HG03460 (cell line): Measurements from ENCODE around the gene SDR39U1.

Source experiments
- ATAC-seq: cut with Tn5 transposase; IDR thresholded peaks from one replicate; pipeline ENCODE4 v1.9.1; 2021; ENCODE audit not compliant: unreplicated experiment

The SDR39U1 gene

DNA sequence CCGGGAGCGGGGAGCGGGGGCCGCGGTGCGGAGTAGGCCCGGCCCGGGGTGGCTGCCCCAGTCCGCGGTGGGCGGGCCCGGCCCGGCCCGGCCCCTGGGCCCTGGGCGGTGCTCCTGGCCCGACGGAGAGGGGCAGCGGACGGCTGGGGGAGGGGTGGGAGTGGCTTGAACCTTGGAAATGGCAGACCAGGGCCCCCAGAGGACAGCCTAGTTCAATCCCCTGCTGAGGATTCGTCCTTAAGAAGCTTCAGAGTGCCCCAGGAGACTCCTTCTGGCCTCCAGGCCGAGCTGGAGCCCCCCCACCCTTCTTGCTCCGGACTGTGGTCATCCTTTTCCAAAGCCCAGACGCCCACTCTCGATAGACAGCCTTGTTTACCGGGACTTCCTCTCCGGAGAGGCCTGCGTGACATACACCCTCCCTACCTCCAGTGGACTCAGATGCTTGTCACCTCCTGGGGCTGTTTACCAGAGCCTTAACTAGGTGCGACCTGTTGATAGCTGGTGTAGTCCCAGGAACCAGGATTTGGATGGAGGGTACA is 12.4 kb downstream of the SDR39U1 start:
- peak; percentile 45 for ATAC-seq

DNA sequence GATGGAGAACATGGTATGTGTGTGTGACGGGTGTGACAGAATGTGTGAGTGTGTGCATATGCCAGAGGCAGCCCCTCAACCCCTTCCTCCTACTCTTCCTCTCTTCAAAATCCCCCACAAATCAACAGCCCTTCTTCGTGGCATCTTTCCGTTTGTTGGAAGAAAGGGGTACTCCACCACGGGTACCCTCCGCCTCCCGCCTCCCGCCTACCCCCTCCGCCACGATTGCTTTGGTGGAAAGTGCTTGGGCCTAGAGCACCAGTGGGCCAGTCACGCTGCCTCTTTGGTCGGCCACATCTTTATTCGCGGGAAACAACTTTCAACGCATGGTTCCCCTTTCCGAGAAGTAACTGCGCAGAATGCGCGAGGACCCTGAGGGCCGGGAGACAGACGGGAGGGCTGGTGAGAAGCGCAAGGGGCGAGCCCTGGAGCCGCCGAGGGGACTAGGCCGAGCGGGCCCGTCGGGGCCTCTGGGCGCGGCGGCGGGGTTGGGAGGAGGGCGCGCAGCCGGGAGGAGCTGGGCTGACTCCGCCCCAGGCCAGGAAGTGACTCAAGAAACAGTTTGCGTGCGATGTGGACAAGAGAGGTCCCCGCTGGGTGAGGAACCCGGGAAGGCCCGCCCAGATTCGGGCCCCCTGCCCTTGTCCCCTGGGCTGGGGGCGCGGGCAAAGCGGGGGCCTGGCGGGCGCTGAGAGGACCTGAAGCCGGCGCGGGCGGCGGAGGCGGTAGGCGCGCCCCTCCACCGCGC is 13.0 kb downstream of the SDR39U1 start, which contains the start of the genes CBLN3 and KHNYN:
CBLN3 (minus strand) TSS at position 274 of the 748 bp plus-strand sequence. CDS start 614 bp downstream, outside the sequence.
KHNYN (plus strand) TSS at position 560 of the 748 bp plus-strand sequence. CDS start 777 bp downstream, outside the sequence.
- ATAC-seq: peak; percentile 74

DNA sequence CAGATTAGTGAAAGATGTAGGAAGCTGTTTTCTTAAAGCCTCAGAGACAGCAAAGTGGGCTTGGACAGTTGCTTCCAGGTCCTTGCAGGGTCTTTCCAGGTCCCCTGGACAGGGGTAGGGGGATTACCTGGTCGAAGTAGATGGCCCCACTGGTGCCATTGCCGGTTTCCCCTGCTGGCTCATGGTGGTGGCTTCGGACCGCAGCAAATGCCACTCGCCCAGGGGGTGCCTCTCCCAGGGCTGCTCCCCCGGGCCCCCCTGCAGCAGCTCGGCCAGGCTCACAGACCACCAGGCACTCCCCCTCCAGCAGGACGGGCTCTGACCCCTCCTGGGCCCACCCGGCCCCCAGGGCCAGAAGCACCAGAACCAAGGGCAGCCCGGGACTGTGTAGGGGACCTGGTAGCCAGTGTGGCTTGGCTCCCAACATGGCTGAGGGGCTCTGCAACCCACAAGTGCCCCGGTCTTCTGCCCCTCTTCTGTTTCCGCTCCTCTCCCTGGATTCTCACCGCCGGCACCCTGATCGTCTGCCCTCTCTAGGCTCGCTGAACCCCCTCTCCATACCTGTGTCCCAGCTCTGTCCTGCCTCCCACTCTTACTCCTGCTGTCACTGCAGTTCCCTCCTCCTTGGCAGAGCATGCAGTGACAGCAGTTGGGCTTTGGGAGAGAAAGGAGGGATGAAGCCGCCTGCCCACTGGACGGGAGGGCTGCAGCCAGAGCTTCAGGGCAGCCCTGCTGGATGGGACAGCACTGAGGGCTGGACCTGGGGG is 13.8 kb downstream of the SDR39U1 start:
- ATAC-seq: no peak

DNA sequence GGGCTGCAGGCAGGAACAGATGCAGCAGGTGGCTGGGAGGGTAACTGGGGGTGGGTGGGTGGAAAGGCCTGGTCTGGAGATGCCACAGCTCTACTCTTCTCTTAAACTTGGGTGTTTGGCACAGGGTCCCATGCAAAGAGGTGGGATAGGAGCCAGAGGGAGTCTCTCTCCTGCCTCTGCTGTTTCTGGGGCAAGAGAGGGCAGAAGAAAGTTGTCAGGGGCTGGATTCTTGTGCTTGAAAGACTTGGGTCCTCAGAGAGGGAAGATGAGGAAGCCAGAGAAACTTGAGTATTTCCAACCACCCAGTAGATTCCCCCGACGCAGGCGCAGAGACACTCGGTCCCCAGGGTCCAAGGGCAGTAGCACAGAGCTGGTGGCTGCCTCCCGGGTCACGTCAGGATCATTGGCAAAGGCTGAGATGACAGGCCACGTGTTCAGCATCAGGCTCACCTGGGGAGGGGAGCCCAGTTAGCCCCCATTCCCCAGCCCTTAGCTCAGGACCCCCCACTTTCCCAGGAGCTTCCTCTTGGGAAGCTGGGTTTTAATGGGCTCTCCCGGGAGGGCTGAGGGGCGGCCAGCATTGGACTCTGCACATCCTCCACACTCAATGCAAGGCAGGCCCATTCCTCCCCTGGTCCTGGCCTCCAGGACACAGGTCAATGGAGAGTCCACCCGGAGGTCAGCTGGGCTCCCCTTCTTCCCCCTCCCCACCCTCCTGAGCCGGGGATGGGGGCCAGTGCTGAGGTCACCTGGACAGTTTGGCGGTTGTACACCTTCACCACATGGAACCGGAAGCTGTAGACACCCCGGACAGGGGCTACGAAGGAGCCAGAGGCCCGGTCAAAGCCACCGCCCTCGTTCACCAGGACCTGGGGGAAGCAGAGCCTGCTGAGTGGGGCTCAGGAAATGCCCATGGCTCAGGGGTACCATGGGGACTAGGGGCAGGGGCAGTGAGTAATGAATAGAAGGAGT is 14.8 kb downstream of the SDR39U1 start:
- no peak for ATAC-seq

DNA sequence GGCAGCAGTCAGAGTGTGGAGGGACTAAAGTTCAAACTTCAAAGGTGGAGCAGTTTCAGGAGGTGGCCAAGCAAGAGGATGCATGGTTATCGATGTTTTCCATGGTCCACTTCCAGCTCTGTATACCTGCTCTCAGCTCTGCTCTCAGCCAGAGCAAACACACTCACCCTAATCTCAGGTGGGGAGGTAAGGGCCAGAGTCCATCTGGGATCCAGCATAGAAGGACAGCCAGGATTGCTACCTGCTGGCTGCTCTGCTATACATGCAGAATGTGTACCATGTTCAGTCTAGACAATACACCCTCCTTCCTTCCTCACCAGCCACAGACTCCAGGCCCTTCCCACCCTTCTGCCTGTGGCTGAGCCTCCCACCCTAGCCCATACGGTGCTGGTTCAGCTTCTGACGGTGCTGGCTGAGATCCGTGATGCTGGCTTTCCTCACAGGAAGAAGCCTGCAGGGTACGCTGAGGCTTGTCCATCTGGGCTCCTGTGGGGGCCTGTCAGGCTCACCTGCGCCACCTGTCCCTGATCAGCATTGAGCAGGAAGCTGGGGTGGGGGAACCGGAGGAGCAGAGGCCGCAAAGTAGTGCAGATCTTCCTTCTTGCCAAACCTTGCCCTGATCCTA is 15.6 kb downstream of the SDR39U1 start:
- ATAC-seq: no peak

DNA sequence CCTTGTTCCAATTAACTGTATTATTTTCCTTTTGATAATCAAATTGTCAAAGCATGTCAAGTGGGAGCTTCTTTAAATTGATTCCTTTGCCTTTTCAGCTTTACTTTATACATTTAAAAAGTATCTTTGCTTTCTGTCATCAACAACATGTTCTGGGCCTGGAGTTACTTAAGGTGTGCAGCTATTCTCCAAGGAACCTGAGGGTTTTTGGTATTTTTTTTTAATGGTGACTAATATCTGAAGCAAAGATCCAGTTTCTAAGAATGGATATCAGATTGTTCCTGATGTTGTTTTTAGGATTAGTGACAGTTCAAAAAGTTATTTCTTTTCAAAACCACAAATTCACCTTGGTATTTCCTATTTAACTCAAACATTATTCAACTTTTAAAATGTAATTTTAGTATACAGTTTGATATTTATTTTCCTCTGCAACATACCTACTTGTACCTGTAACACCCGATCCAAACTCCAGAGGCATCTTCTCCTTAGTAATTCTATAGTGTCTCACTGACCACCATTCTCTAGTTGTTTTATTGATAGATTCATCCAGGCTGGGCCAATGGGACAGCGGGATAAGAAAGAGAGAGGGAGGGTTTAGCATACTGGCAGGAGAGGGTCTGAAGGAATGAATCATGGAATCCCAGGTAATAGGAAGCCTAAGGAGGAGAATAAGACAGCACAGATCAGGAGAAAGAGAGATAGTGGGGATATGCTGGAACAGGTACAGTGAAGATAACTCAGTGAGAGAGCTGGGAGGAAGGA is 16.2 kb downstream of the SDR39U1 start:
- no peak for ATAC-seq

DNA sequence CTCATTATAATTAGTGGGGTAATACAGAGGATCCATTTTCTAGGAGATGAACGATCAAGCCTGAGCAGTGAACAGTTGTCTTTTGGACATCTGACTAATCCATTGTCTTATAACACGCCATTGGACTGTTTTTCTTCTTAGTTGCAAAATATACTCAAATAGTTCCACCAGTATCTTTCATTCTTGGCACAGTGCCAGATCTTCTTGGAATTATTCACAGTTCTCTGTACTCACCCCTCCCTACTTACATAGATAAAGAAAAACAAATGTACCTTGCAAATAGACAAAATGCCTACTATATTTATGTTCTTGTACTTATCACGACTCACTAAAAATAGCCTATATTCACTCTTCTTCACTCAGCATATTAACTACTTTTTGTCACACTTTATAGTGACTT is 16.9 kb downstream of the SDR39U1 start:
- no peak for ATAC-seq

DNA sequence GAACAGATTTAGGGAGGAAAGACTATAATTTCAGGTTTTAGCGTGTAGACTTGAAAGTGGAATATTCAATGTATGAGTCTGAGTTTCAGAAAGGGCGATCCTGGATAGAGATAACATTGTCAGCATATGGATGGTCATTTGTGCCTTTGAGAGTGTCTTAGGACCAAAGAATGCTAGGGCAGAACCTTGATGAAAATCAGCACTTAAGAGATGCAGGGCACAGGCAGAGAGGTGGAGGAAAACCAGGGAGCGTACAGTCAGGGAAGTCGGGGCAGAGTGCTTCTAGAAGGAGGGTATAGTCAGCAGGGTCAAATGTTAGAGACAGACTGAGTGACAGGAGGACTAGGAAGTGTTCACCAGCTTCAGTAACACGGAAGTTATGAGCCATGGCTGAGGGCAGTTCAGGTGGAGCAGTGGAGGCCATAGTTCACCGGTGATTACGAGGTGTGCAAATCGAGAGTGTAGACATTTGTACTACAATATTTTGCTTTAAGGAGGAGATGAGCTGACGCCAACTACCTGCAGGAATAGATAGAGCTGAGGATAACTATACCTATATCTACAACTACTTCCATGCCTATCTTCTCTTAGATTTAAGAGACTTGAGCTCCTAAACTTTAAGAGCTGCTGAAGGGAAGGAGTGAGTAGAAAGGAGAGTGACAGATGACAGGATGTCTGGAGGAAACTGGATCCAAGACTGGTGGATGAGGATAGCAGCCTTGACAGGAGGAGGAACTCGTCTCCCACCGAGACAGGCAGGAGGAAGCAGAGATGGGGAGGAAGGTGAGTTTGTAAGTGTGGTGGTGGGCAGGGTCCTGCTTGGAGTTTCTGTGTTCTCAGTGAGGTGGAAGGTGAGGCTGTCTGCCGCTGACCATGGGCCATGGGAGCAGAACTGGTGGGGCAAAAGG is 19.6 kb downstream of the SDR39U1 start:
- ATAC-seq: no peak

DNA sequence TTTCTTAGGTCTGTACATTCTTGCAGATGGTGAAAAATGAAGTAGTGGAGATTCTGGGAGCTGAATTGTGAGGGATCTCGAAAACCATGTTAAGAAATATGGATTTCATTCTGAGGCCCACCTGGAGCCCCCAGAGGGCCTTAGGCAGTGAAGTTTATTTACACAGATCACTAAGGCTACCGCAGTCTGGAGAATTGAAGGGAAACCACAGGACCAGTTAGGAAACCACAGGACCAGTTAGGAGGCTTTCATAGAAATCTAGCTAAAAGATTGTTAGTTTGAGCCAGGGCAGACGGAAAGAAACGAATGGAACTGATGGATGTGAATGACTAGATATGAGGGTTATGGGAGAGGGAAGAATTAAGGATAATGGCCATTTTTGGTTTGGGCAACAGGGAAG is 20.3 kb downstream of the SDR39U1 start:
- no peak for ATAC-seq

DNA sequence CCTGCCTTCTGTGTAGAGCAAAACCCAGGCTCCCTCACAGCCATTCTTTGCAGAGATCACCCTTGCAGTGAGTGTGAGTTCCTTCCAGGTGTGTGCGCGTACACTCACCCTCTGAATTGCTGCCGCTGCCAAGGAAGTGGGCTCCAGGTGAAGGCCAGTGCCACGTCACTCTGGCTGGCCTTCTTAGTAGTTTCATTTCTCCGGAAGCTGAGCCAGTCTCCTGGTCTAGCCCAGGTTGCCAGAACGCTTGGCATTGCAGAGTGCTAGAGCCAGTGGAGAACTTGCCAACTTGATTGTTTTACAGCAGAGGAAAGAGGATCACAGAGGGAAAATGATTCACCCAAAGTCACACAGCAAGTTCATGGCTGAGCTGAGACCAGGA is 24.1 kb downstream of the SDR39U1 start:
- no peak for ATAC-seq

DNA sequence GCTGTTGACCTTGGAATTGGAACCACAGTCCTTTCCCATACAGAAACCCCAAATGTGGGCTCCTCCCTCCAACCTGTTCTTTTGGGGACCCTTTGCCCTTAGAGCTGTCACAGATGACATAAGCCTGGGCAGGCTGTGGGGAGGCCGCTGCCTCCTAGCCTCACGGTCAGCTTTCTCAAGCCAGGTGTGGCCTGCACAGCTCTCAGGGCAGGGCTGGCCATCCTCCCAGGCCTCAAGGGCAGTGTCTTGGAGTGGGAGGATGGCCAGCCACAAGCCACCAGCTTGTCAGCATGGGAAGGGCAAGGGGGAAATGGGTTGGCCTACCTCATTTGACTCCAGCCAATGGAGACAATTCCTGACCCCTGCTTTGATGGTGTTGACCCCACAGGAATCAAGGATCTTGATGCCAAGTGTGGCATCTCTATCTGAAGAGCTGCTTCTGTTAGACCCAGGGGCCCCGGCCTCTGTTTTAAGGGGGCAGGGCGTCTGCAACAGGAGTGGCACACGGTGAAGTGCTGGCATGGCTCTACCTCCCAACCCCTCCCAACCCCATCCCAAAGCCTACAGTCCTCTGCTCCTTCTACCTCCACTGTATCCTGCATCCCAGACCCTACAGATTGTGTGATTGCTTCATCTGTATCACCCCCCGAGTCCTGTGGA is 24.6 kb downstream of the SDR39U1 start:
- no peak for ATAC-seq

DNA sequence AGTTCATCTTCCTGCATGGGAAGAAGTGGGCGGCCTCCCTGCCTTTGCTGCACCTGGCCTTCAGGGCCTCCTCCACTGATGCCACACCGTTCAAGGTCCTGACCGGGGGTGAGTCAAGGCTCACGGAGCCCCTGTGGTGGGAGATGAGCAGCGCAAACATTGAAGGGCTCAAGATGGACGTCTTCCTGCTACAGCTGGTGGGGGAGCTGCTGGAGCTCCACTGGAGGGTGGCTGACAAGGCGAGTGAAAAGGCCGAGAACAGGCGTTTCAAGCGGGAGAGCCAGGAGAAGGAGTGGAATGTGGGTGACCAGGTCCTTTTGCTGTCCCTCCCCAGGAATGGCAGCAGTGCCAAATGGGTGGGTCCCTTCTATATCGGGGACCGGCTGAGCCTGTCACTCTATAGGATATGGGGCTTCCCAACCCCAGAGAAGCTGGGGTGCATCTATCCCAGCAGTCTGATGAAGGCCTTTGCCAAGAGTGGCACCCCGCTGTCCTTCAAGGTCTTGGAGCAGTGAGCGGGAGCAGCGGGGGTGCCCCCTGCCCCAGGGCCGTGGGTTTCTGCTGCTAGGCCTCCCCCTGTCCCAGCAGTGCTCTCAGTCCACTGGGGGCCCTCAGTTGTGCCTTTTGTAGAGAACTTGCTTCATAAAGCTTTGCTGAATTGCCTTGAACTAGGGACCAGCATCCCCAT is 25.5 kb downstream of the SDR39U1 start:
- no peak for ATAC-seq

DNA sequence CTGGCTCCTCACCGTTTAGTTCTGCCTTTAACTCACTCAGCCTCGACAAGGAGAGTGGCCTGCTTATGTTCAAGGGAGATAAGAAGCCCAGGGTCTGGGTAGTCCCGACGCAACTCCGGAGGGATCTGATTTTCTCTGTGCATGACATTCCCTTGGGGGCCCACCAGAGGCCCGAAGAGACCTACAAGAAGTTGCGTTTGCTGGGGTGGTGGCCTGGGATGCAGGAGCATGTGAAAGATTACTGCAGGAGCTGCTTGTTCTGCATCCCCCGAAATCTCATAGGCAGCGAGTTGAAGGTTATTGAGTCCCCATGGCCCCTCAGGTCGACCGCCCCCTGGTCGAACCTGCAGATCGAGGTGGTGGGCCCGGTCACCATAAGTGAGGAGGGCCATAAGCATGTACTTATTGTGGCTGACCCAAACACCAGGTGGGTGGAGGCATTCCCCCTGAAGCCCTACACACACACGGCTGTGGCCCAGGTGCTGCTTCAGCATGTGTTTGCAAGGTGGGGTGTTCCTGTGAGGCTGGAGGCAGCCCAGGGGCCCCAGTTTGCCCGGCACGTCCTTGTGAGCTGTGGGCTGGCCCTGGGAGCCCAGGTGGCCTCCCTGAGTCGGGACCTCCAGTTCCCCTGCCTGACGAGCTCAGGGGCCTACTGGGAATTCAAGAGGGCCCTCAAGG is 26.2 kb downstream of the SDR39U1 start:
- ATAC-seq: no peak

DNA sequence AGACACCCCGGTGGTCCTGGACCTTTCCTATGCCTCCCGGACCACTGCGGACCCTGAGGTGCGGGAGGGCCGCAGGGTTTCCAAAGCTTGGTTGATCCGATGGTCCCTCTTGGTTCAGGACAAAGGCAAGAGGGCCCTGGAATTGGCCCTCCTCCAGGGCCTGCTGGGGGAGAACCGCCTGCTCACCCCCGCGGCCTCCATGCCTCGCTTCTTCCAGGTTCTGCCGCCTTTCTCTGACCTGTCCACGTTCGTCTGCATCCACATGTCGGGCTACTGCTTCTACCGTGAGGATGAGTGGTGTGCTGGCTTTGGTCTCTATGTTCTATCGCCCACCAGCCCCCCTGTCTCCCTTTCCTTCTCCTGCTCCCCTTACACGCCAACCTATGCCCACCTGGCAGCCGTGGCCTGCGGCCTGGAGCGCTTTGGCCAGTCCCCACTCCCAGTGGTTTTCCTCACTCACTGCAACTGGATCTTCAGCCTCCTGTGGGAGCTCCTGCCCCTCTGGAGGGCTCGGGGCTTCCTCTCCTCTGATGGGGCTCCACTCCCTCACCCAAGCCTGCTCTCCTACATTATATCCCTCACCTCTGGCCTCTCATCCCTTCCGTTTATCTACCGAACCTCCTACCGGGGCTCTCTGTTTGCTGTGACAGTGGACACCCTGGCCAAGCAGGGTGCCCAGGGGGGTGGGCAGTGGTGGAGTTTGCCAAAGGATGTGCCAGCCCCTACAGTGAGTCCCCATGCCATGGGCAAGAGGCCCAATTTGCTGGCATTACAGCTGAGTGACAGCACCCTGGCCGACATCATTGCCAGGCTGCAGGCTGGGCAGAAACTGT is 26.9 kb downstream of the SDR39U1 start:
- no peak for ATAC-seq

DNA sequence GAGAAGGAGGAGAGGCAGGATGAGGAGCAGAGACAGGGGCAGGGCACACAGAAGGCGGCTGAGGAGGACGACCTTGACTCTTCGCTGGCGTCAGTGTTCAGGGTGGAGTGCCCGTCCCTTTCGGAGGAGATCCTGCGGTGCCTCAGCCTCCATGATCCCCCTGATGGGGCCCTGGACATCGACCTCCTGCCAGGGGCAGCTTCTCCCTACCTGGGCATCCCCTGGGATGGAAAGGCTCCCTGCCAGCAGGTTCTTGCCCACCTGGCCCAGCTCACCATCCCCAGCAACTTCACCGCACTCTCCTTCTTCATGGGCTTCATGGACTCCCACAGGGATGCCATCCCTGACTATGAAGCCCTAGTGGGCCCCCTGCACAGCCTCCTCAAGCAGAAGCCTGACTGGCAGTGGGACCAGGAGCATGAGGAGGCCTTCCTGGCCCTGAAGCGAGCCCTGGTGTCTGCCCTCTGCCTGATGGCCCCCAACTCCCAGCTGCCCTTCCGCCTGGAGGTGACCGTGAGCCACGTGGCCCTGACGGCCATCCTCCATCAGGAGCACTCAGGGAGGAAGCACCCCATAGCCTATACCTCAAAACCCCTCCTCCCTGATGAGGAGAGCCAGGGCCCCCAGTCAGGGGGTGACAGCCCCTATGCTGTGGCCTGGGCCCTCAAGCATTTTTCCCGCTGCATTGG is 27.7 kb downstream of the SDR39U1 start:
- ATAC-seq: no peak
